ENCODE results near the gene BCAS1. TPM values are rescaled to one million over a fixed set of nuclear protein-coding genes. Genes with fewer than 3 reads are reported as not detected.

Gene BCAS1
- total RNA-seq, 1 experiment from 2014 or later = 1.2 TPM

DNA sequence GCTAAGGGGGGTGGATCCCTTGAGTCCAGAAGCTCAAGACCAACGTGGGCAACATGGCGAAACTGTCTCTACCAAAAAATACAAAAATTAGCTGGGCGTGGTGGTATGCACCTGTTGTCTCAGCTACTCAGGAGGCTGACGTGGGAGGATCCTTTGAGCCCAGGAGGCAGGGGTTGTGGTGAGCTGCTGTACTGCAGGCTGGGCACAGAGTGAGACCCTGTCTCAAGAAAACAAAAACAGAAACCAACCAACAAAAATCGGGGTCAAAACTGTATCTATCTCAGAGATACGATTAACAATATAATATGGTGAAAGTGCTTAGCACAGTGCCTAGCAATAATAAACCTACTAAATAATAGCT, 20.7 kb upstream of the BCAS1 start:
- Mint-ChIP-seq H3K4me1 (ENCODE audit: low read depth, unreplicated experiment) (no peaks in the 10 kb centered on the region), H3K36me3 (ENCODE audit: insufficient read depth, unreplicated experiment) (no peaks in the 10 kb centered on the region), H3K27me3 (ENCODE audit: insufficient read depth, unreplicated experiment) (peaks cover 3% of the 10 kb centered on the region), H3K4me3 (ENCODE audit: unreplicated experiment) (no peak overlapping the region), H3K9me3 (ENCODE audit: unreplicated experiment) (no peaks in the 10 kb centered on the region), H3K27ac (ENCODE audit: unreplicated experiment) (no peak overlapping the region)
- no peak for DNase-seq
- TF ChIP-seq, protein P1, sequence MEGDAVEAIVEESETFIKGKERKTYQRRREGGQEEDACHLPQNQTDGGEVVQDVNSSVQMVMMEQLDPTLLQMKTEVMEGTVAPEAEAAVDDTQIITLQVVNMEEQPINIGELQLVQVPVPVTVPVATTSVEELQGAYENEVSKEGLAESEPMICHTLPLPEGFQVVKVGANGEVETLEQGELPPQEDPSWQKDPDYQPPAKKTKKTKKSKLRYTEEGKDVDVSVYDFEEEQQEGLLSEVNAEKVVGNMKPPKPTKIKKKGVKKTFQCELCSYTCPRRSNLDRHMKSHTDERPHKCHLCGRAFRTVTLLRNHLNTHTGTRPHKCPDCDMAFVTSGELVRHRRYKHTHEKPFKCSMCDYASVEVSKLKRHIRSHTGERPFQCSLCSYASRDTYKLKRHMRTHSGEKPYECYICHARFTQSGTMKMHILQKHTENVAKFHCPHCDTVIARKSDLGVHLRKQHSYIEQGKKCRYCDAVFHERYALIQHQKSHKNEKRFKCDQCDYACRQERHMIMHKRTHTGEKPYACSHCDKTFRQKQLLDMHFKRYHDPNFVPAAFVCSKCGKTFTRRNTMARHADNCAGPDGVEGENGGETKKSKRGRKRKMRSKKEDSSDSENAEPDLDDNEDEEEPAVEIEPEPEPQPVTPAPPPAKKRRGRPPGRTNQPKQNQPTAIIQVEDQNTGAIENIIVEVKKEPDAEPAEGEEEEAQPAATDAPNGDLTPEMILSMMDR (IDR thresholded peaks at IDR 0.05; ENCODE audit: insufficient read depth in 1 of 2, low read depth in 1 of 2, low read length in 1 of 2, severe bottlenecking in 1 of 2, unreplicated experiment in 1 of 2) = no peak
- Histone ChIP-seq H3K9me3 (no peaks in the 10 kb centered on the region), H3K27me3 (replicated peaks; ENCODE audit: control insufficient read depth, insufficient read depth, low read length) (no peaks in the 10 kb centered on the region), H3K36me3 (ENCODE audit: control insufficient read depth, insufficient read depth, low read length) (no peaks in the 10 kb centered on the region), H3K4me1 (no peaks in the 10 kb centered on the region), H3K4me3 (ENCODE audit: low read depth, low read length) (no peak overlapping the region)
- CTCF ChIA-PET = interaction anchor here (0.6 to 1.4 kb wide), 3 partner anchors 109 to 225 kb away, joined by 3 read pairs; partner anchors contain the start of gene PFDN4
- no TSS peak for BruUV-seq (replicated peaks)
- intact Hi-C loops (cut with micrococcal nuclease; ENCODE audit: unreplicated experiment) = loop anchor here (10.0 kb wide), 1 partner anchor 434 kb away; no protein-coding TSS in a partner anchor
- POLR2A ChIA-PET = no interaction called here

DNA sequence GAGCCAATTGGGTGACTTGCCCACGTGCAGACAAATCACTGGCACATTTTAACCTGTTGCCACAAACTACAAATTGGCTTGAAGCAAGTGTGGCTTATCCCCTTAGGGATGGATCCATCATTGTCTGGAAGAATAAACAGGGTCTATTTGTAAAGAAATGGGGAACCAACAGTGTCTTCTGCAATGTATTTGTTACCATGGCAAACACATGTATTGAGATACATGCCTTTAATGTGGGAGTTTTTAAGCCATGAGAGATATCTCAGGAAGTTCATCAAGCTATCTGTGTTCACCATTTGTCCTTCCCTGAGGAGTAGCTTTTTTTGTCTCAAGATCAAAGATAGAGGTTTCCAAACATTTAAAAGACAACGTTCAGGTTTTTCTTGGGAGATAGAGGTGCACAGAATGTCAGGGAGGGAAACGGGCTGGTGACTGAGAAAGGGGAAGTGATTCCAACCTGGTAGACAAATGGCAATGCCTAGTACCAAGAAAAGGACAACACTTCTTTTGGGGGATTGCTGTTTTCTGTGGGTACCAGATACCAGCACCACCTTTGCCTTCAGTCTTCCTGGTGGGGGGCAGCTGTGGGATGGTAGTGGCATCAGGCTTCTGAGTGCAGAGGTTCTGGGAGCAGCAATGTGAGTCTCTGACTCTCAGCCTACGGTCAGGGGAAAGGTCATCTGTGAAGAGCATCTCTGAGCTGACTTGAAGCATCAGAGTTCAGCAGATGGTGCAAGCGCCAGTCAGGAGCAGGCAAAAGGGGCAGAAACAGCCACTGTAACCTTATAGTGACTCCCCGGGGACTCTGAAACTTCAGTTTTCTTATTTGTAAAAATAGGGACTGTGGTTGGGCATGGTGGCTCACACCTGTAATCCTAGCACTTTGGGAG, 20.1 kb upstream of the BCAS1 start:
- TF ChIP-seq, protein P1 (IDR thresholded peaks at IDR 0.05; ENCODE audit: insufficient read depth in 1 of 2, low read depth in 1 of 2, low read length in 1 of 2, severe bottlenecking in 1 of 2, unreplicated experiment in 1 of 2) = no peak

DNA sequence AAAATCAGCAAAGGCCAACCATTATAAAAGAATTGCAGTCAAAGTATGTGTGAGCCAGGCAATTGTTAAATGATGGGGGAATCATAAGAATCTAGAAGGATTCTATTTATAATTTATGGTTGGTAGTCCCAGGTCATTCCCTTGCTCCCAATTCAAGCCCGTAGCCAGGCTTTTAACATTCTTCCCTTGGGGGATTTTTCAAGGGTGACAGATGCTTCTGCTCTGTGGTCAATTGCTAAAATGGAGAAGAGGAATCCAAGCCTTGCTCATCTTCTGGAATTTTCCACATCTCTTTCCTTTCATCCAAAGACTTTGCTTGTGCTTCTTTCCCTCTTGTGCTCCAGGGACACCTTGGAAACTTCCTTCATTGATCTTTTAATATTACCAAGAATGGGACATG, 18.0 kb upstream of the BCAS1 start:
- H3K4me3 ChIP-seq (ENCODE audit: low read depth, low read length) = no peak overlapping the region
- ChIA-PET POLR2A (no interaction called here), CTCF (no interaction called here)
- no peaks in the 10 kb centered on the region for H3K9me3 ChIP-seq
- Mint-ChIP-seq H3K27ac (ENCODE audit: unreplicated experiment) (no peak overlapping the region), H3K4me3 (ENCODE audit: unreplicated experiment) (no peak overlapping the region), H3K36me3 (ENCODE audit: insufficient read depth, unreplicated experiment) (no peaks in the 10 kb centered on the region), H3K27me3 (ENCODE audit: insufficient read depth, unreplicated experiment) (peaks cover 3% of the 10 kb centered on the region), H3K4me1 (ENCODE audit: low read depth, unreplicated experiment) (peaks cover 7% of the 10 kb centered on the region), H3K9me3 (ENCODE audit: unreplicated experiment) (peaks cover 10% of the 10 kb centered on the region)
- H3K36me3 ChIP-seq (ENCODE audit: control insufficient read depth, insufficient read depth, low read length) = no peaks in the 10 kb centered on the region
- BruUV-seq (replicated peaks) = no TSS peak
- no peaks in the 10 kb centered on the region for H3K27me3 ChIP-seq (replicated peaks; ENCODE audit: control insufficient read depth, insufficient read depth, low read length)
- no peak for DNase-seq
- TF ChIP-seq, protein P1 (IDR thresholded peaks at IDR 0.05; ENCODE audit: insufficient read depth in 1 of 2, low read depth in 1 of 2, low read length in 1 of 2, severe bottlenecking in 1 of 2, unreplicated experiment in 1 of 2) = no peak
- peaks cover 6% of the 10 kb centered on the region; the same call in 1 of the 2 replicates for H3K4me1 ChIP-seq
- intact Hi-C loops (cut with micrococcal nuclease; ENCODE audit: unreplicated experiment) = no loop called here

More for the DNA sequence above, 20.1 kb upstream of the BCAS1 start:
- no peaks in the 10 kb centered on the region for H3K36me3 ChIP-seq (ENCODE audit: control insufficient read depth, insufficient read depth, low read length)
- Mint-ChIP-seq H3K4me3 (ENCODE audit: unreplicated experiment) (no peak overlapping the region), H3K36me3 (ENCODE audit: insufficient read depth, unreplicated experiment) (no peaks in the 10 kb centered on the region), H3K4me1 (ENCODE audit: low read depth, unreplicated experiment) (no peaks in the 10 kb centered on the region), H3K27ac (ENCODE audit: unreplicated experiment) (no peak overlapping the region), H3K27me3 (ENCODE audit: insufficient read depth, unreplicated experiment) (peaks cover 3% of the 10 kb centered on the region), H3K9me3 (ENCODE audit: unreplicated experiment) (no peaks in the 10 kb centered on the region)
- H3K27me3 ChIP-seq (replicated peaks; ENCODE audit: control insufficient read depth, insufficient read depth, low read length) = no peaks in the 10 kb centered on the region
- H3K4me1 ChIP-seq = no peaks in the 10 kb centered on the region
- POLR2A ChIA-PET = no interaction called here
- no peaks in the 10 kb centered on the region for H3K9me3 ChIP-seq
- intact Hi-C loops (cut with micrococcal nuclease; ENCODE audit: unreplicated experiment) = loop anchor here (10.0 kb wide), 1 partner anchor 434 kb away; no protein-coding TSS in a partner anchor
- DNase-seq = no peak
- no peak overlapping the region for H3K4me3 ChIP-seq (ENCODE audit: low read depth, low read length)
- CTCF ChIA-PET = interaction anchor here (1.0 to 1.4 kb wide), 3 partner anchors 109 to 118 kb away, joined by 3 to 4 read pairs (median 3); partner anchors contain the start of gene PFDN4
- no TSS peak for BruUV-seq (replicated peaks)
